Stimulated activated CD4-positive, alpha-beta T cell treated with anti-CD3 and anti-CD28 coated beads, Interleukin-15, amount 100 ng/mL, for 48 hours (primary cell): ENCODE data around the gene MCAT.
"Not testable (repeated sequence)": the region's sequence is repeated elsewhere in the genome, so short reads cannot be mapped to it uniquely, and the experiment has no call there.

Experiments
- DNase-seq, 2 donors: peaks; one replicate each; pipeline ENCODE4 v3.0.0-alpha.2; 2020; ENCODE audit warnings: low read depth in 2 of 2

The MCAT gene

GRCh38 chr22:43126501-43127165, 16.6 kb downstream of the MCAT start:
- DNase-seq: no peak

- no peak for DNase-seq
These were observed 24.2 kb downstream of the MCAT start for GRCh38 chr22:43118953-43119458.

- DNase-seq: no peak
These were observed 25.0 kb downstream of the MCAT start for GRCh38 chr22:43118024-43118849.

- DNase-seq: no peak
These were observed 26.3 kb downstream of the MCAT start for GRCh38 chr22:43116932-43117331.

GRCh38 chr22:43114958-43115357, 28.2 kb downstream of the MCAT start:
- no peak for DNase-seq

GRCh38 chr22:43113526-43114251, 29.5 kb downstream of the MCAT start:
- no peak for DNase-seq

- no peak for DNase-seq
These were observed 32.1 kb downstream of the MCAT start for GRCh38 chr22:43110927-43111623.

- DNase-seq: peak in 1 of 2 donors; percentile 12
These were observed 32.7 kb downstream of the MCAT start, which contains the start of gene BIK for GRCh38 chr22:43110444-43110926. Gene BIK, plus strand, starts transcription at chr22:43110750. Its CDS starts 13,273 bp downstream, at chr22:43124023.

GRCh38 chr22:43109921-43110443, 33.2 kb downstream of the MCAT start:
- no peak for DNase-seq

GRCh38 chr22:43109511-43109910, 33.7 kb downstream of the MCAT start:
- no peak for DNase-seq

GRCh38 chr22:43106302-43106701, 36.9 kb downstream of the MCAT start:
- no peak for DNase-seq

GRCh38 chr22:43104950-43105349, 38.2 kb downstream of the MCAT start:
- not testable (repeated sequence) for DNase-seq

- not testable (repeated sequence) for DNase-seq
These were observed 39.1 kb downstream of the MCAT start for GRCh38 chr22:43104056-43104625.

GRCh38 chr22:43101306-43101705, 41.9 kb downstream of the MCAT start:
- no peak for DNase-seq

GRCh38 chr22:43100225-43100624, 43.0 kb downstream of the MCAT start:
- DNase-seq: no peak

- DNase-seq: no peak
These were observed 44.1 kb downstream of the MCAT start for GRCh38 chr22:43099095-43099494.

- no peak for DNase-seq
These were observed 44.8 kb downstream of the MCAT start for GRCh38 chr22:43098356-43098755.

GRCh38 chr22:43096420-43096819, 46.8 kb downstream of the MCAT start:
- DNase-seq: no peak

- DNase-seq: no peak
These were observed 48.6 kb downstream of the MCAT start for GRCh38 chr22:43094551-43094950.

GRCh38 chr22:43094085-43094484, 49.1 kb downstream of the MCAT start:
- DNase-seq: no peak

GRCh38 chr22:43092085-43092484, 51.1 kb downstream of the MCAT start:
- DNase-seq: no peak
